Stimulated activated CD8-positive, alpha-beta memory T cell treated with anti-CD3 and anti-CD28 coated beads, Interleukin-7, amount 100 ng/mL, for 4 hours (primary cell): ENCODE results near the gene TSPAN15.

ENCODE experiments used
- DNase-seq, 2 donors: peaks; one replicate each; pipeline ENCODE4 v3.0.0-alpha.2; 2020; ENCODE audit warnings: low read depth in 2 of 2

Gene TSPAN15

DNA sequence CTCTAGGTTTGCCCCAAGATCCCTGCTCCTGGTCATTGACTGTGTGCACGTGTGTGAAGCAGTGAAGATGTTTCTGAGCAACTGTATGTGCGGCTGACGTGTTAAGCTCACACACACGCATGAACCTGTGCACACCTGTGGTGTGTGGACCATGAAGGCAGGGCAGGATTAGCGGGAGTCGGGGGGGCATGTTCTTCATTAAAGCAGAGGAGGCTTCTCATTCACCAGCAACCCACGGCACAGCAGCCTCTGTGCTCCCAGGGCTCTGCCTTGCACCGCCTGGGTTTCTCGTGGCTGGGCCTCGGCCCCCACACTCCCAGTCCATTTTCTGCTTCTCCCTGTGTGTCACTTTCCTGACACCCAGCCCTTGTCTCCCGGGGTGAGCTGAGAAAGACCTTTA, 33.7 kb upstream of the TSPAN15 start:
- no peak for DNase-seq

- no peak for DNase-seq
Observed at GRCh38 chr10:69418052-69418752, 33.1 kb upstream of the TSPAN15 start.

- no peak for DNase-seq
Observed at GRCh38 chr10:69419096-69419743, 32.0 kb upstream of the TSPAN15 start.

DNA sequence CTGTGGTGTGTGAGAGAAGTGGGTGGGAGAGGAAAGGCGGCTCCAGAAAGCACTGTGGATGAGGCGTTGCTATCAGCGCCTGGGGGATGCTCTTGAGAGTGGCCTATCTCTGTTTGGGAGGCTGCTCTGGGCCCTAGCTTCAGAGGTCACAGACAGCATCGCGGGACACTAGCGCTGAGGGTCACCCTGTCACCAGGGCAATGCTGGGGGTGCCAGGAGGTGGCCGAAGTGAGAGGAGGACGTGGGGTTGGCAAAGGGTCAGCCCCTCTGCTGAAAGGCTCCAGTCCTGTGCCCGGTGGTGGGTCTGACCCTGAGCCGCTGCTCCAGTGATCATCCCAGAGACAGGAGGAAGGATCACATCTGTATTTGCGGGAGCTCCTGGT, 31.5 kb upstream of the TSPAN15 start:
- DNase-seq, result no peak

DNA sequence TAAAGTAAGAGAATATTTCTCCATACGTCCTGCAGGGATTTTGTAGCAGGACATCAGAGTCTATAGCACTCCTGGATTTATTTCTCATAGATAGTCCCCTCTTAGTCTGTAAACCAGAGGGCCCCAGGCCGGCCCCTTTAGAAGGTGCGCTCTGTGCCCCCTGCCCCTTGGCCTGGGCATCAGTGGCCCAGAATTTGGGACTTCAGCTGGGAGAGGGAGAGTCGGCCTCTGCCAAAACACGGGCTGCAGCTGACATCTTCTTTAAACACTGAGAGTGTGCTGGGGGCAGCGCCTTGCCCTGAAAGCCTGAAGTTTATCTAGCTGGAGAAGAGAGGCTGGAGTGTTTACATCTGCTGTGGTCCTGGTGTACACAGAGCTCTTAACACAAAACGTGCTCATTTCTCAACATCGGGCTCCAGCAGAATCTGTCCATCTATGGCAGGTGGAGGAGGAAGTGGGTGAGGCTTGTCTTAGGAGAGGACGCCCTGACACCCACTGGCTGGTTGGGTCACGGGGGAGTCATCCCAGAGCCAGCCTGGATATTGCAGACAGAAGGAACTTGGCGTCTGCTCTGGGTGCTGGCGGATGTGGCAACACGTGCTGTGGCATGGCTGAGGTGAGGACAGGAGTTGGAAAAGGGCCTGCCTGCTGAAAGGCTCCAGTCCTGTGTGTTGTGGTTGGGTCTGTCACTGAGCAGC, 29.5 kb upstream of the TSPAN15 start:
- DNase-seq, result no peak

GRCh38 chr10:69422676-69423075, 28.6 kb upstream of the TSPAN15 start:
- no peak for DNase-seq

DNA sequence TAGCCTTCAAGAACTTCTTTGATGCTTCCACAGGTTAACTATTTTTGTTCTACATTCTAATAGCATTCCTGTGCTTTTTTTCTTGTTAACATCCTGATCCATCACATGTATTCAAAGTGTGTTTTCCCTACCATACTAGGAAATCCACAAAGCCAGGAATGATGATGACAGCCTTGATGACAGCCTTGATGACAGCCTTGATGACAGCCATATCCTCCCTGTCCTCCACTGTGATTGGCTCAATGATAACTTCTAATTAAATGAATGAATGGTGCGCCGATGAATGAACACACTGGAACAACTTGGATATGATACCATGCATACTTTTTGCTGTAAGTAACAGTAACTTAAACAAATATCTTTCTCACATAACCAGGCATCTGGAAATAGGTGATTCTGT, 26.2 kb upstream of the TSPAN15 start:
- DNase-seq, result no peak

DNA sequence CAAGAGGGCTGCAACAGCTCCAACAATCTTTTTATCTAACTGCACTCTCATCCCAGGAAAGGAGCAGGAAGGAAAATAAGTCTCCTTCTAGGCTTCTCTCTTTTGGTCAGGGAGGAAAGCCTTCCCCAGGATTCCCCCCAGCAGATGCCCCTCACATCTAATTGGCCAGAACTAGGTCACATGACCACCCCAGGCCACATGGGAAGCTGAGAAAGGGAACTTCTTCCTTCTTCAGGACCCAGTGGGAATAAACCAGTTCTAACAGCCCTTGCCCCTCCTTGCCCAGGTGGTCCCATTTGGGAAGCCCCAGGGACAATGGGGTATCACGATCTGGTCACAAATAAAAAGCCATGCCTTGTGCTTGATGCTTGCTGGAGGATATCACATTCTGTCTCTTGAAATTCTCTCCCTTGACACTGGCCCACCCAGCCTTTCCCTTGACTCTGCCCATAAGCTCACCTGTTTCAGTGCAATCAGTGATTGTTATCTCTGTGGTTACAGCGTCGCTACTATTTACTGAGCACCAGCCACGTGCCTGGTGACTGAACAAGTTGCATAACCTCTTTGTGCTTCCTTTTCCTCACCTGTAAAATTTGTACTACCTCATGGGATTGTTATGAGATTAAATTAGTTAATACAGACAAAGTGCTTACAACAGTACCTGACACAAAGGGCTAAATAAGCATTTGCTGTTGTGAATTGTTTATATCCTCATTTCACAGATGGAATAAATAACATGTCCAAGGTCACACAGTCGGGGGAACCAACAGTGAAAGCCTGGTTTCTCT, 25.6 kb upstream of the TSPAN15 start:
- DNase-seq, result no peak

- no peak for DNase-seq
Observed at GRCh38 chr10:69426376-69426727, 24.9 kb upstream of the TSPAN15 start.

DNA sequence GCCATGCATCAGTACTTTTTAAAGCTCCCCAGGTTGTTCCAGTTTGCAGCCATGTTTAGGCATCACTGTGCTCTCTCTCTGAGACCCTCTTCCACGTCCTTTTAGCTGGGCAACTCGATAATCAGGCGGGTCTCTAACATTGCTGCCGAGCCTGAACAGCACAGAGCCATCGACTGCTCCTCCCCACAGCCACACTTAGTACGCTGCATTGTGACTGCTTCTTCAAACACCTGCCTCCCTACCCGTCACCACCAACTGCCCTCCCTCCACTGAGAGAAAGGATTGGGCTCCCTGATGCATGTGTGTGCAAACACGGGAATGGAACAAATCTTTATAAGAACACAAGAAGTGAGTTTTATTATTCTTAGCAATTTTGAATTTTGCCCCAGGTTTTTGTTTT, 23.1 kb upstream of the TSPAN15 start:
- no peak for DNase-seq

GRCh38 chr10:69434169-69434568, 17.1 kb upstream of the TSPAN15 start:
- DNase-seq, result no peak

GRCh38 chr10:69434926-69435325, 16.3 kb upstream of the TSPAN15 start:
- no peak for DNase-seq

DNA sequence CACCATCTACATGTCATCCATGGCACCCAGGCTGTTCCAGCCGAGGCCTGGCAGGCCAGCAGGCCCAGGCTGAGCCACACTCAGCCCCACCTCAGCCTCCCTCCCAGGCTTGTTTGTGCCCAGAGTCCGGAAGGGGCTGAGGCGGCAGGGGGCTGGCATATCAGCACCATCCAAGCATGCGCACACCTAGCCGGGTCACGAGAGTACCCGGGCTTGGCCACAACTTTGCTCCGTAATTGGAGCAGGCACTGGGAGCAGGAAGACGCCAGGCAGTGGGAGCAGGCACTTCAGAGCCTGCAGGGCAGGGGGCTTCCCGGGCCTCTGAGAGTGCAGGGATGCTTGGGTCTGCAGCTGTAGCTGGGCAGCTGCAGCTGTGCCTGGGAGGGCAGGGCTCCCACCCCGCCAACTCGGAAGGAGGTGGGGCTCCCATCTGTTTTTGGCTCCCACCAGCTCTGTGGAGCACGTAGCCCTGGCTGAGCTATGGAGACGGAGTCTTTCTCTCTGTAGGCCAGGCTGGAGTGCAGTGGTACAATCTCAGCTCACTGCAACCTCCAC, 15.2 kb upstream of the TSPAN15 start:
- DNase-seq, result no peak

- DNase-seq, result no peak
Observed at GRCh38 chr10:69437321-69438259, 13.7 kb upstream of the TSPAN15 start.

GRCh38 chr10:69438536-69439349, 12.5 kb upstream of the TSPAN15 start:
- no peak for DNase-seq

- DNase-seq, result no peak
Observed at GRCh38 chr10:69439350-69439739, 11.9 kb upstream of the TSPAN15 start.

DNA sequence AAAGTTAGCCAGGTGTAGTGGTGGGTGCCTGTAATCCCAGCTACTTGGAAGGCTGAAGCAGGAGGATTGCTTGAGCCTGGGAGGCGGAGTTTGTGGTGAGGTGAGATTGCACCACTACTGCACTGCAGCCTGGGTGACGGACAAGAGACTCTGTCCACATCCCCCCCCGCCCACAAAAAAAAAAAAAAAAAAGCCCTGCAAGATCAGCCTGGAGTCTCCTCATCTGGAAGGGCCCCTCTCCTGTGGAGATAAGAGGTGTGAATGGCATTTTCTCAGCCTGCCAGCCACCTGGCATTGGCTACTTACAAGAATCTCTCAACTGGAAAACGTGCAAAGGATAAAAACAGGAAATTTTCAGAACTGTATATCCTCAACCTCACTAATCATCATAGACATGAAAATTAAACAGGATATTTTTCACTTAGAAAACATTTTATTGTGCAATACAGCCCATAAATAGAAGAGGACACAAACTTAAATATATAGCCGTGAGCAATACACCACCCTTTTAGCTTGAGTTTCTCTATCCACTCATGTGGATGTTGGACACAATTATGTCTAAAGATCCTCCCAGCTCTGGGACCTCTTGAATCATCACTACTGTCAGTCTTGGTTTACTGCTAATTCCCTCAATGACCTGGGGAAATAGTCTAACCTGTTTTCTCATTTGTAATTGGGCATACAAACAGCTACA, 11.3 kb upstream of the TSPAN15 start:
- DNase-seq, result no peak

GRCh38 chr10:69443354-69443753, 7.9 kb upstream of the TSPAN15 start:
- DNase-seq, result no peak

- no peak for DNase-seq
Observed at GRCh38 chr10:69445041-69445440, 6.2 kb upstream of the TSPAN15 start.

GRCh38 chr10:69446229-69446628, 5.0 kb upstream of the TSPAN15 start:
- DNase-seq, result no peak
